Loucy (cell line): ENCODE data around the gene SAMSN1.
"Not testable (repeated sequence)": the region's sequence is repeated elsewhere in the genome, so short reads cannot be mapped to it uniquely, and the experiment has no call there.

Experiments
- H2AFZ ChIP-seq: fragments of 200-600 bp; sonication (generic); 2 replicates; pipeline ENCODE4 v1.6.0; 2016; ENCODE audit warnings: antibody characterized with exemption, mild to moderate bottlenecking, low read length, moderate library complexity
- H3F3A ChIP-seq: fragments of 200-600 bp; 2 replicates; pipeline ENCODE4 v1.6.0; 2016; ENCODE audit warnings: antibody characterized with exemption, low read depth, mild to moderate bottlenecking
- H3K27me3 ChIP-seq: fragments of 200-600 bp; sonication (generic); 2 replicates; pipeline ENCODE4 v1.6.1; 2014; ENCODE audit warnings: low read length, mild to moderate bottlenecking; ENCODE audit not compliant: insufficient read depth, poor library complexity, severe bottlenecking
- H3K36me3 ChIP-seq: fragments of 200-600 bp; sonication (generic); 2 replicates; pipeline ENCODE4 v1.6.1; 2016; ENCODE audit warnings: low read length; ENCODE audit not compliant: insufficient read depth
- H3K4me1 ChIP-seq: fragments of 200-600 bp; sonication (generic); 2 replicates; pipeline ENCODE4 v1.5.1; 2014; ENCODE audit warnings: low read length, mild to moderate bottlenecking; ENCODE audit not compliant: insufficient read depth, poor library complexity, severe bottlenecking
- H3K4me2 ChIP-seq: fragments of 200-600 bp; sonication (generic); 2 replicates; pipeline ENCODE4 v1.6.0; 2014; ENCODE audit warnings: antibody characterized with exemption, low read length, low read depth, mild to moderate bottlenecking; ENCODE audit not compliant: poor library complexity, severe bottlenecking
- H3K4me3 ChIP-seq: fragments of 200-600 bp; sonication (generic); 2 replicates; pipeline ENCODE4 v1.5.1; 2014; ENCODE audit warnings: low read length, mild to moderate bottlenecking, mixed read lengths; ENCODE audit not compliant: poor library complexity, severe bottlenecking
- H3K79me2 ChIP-seq: fragments of 200-600 bp; sonication (generic); 2 replicates; pipeline ENCODE4 v1.6.1; 2014; ENCODE audit warnings: low read length; ENCODE audit not compliant: insufficient read depth
- H3K9ac ChIP-seq: fragments of 200-600 bp; sonication (generic); 2 replicates; pipeline ENCODE4 v1.6.0; 2014; ENCODE audit warnings: mild to moderate bottlenecking, low read depth, low read length, moderate library complexity; ENCODE audit not compliant: poor library complexity, severe bottlenecking
- H3K9me2 ChIP-seq: fragments of 200-600 bp; sonication (generic); replicated peaks from 2 replicates; pipeline ENCODE4 v1.6.1; 2016; ENCODE audit warnings: low read depth, low read length, mixed read lengths
- H3K9me3 ChIP-seq: fragments of 200-600 bp; sonication (generic); 2 replicates; pipeline ENCODE4 v1.6.1; 2014; ENCODE audit warnings: mild to moderate bottlenecking, antibody characterized with exemption, low read length, low read depth; ENCODE audit not compliant: insufficient read depth
- H4K20me1 ChIP-seq: fragments of 200-600 bp; sonication (generic); 2 replicates; pipeline ENCODE4 v1.6.0; 2014; ENCODE audit warnings: antibody characterized with exemption, low read length, mild to moderate bottlenecking; ENCODE audit not compliant: insufficient read depth, poor library complexity, severe bottlenecking
- CTCF ChIP-seq: fragments of 200-600 bp; sonication (generic); conservative IDR thresholded peaks from 2 replicates; pipeline ENCODE4 v1.5.1; 2014; ENCODE audit warnings: mild to moderate bottlenecking, antibody characterized with exemption, low read length
- EZH2phosphoT487 ChIP-seq: fragments of 200-600 bp; IDR thresholded peaks from 2 replicates; pipeline ENCODE4 v1.6.1; 2018; ENCODE audit warnings: antibody characterized with exemption, mild to moderate bottlenecking, moderate library complexity, borderline replicate concordance

Gene SAMSN1

GRCh38 chr21:14547834-14548513 lies 1.9 kb upstream of the SAMSN1 start:
- H3K9ac ChIP-seq = no peak overlapping the region
- no peak overlapping the region for H2AFZ ChIP-seq
- H3K36me3 ChIP-seq = no peaks in the 10 kb centered on the region
- TF ChIP-seq CTCF = no peak
- TF ChIP-seq EZH2phosphoT487 = no peak
- no peaks in the 10 kb centered on the region for H3K9me2 ChIP-seq
- H3F3A ChIP-seq = 0 out of 2 replicates have a peak, but pooled peaks cover 3% of the 10 kb centered on the region
- H3K9me3 ChIP-seq = no peaks in the 10 kb centered on the region
- no peak overlapping the region for H3K4me2 ChIP-seq
- H3K79me2 ChIP-seq = peaks cover 31% of the 10 kb centered on the region
- H3K27me3 ChIP-seq = no peaks in the 10 kb centered on the region
- peaks cover 9% of the 10 kb centered on the region for H4K20me1 ChIP-seq
- H3K4me3 ChIP-seq = no peak overlapping the region
- peaks cover 71% of the 10 kb centered on the region for H3K4me1 ChIP-seq

- not testable (repeated sequence) for H3K9me3 ChIP-seq, H3K36me3 ChIP-seq, H3K4me3 ChIP-seq, H3K9me2 ChIP-seq, H3K27me3 ChIP-seq, H2AFZ ChIP-seq, H3F3A ChIP-seq, H3K9ac ChIP-seq, H4K20me1 ChIP-seq
- peak overlapping the region; percentile 84 for H3K4me2 ChIP-seq
- H3K79me2 ChIP-seq = peaks cover 43% of the 10 kb centered on the region
- peaks cover 84% of the 10 kb centered on the region for H3K4me1 ChIP-seq
Observed at GRCh38 chr21:14546719-14547118, 604 bp upstream of the SAMSN1 start.

GRCh38 chr21:14543983-14544382 lies 2.1 kb downstream of the SAMSN1 start:
- no peak for TF ChIP-seq CTCF
- no peak for TF ChIP-seq EZH2phosphoT487
- no peaks in the 10 kb centered on the region for H3K9me3 ChIP-seq
- H3K27me3 ChIP-seq = no peaks in the 10 kb centered on the region
- no peaks in the 10 kb centered on the region for H3K36me3 ChIP-seq
- H3K4me2 ChIP-seq = peak overlapping the region; percentile 84
- peaks cover 68% of the 10 kb centered on the region for H3K4me1 ChIP-seq
- H3F3A ChIP-seq = 0 out of 2 replicates have a peak, but pooled peaks cover 3% of the 10 kb centered on the region
- peaks cover 9% of the 10 kb centered on the region for H4K20me1 ChIP-seq
- no peaks in the 10 kb centered on the region for H3K9me2 ChIP-seq
- H2AFZ ChIP-seq = no peak overlapping the region
- H3K4me3 ChIP-seq = peak overlapping the region; percentile 90
- peaks cover 55% of the 10 kb centered on the region for H3K79me2 ChIP-seq
- peak overlapping the region; percentile 88 for H3K9ac ChIP-seq

- Histone ChIP-seq H3K9me3 (no peaks in the 10 kb centered on the region), H3K4me3 (peak overlapping the region; percentile 90), H4K20me1 (peaks cover 18% of the 10 kb centered on the region), H3F3A (0 out of 2 replicates have a peak, but pooled peaks cover 6% of the 10 kb centered on the region), H3K36me3 (no peaks in the 10 kb centered on the region), H3K4me1 (peaks cover 66% of the 10 kb centered on the region), H3K27me3 (no peaks in the 10 kb centered on the region), H3K79me2 (peaks cover 69% of the 10 kb centered on the region), H3K9me2 (no peaks in the 10 kb centered on the region), H3K4me2 (peak overlapping the region; percentile 84), H2AFZ (no peak overlapping the region), H3K9ac (peak overlapping the region; percentile 88)
- TF ChIP-seq CTCF (no peak), EZH2phosphoT487 (no peak)
Observed at GRCh38 chr21:14542638-14543037, 3.5 kb downstream of the SAMSN1 start.
